CD4-positive, alpha-beta T cell treated with Interleukin-6 at 100 ng/mL for 8 hours (primary cell): ENCODE measurements around the gene PRTFDC1.
A peak's percentile ranks its signal among the peaks of the same experiment; 100 is the strongest.
"Not testable (repeated sequence)": the region's sequence is repeated elsewhere in the genome, so short reads cannot be mapped to it uniquely, and the experiment has no call there.

Experiments used
- DNase-seq: peaks from one replicate; pipeline ENCODE4 v3.0.0-alpha.2; 2020; ENCODE audit warnings: mixed read lengths, low spot score

Gene PRTFDC1

GRCh38 chr10:24965051-24965450 is 12.6 kb upstream of the PRTFDC1 start:
- DNase-seq, result no peak

GRCh38 chr10:24963521-24964041 is 11.2 kb upstream of the PRTFDC1 start:
- no peak for DNase-seq

GRCh38 chr10:24962995-24963394 is 10.6 kb upstream of the PRTFDC1 start:
- no peak for DNase-seq

GRCh38 chr10:24961582-24961981 is 9.2 kb upstream of the PRTFDC1 start:
- DNase-seq, result no peak

GRCh38 chr10:24959382-24959730 is 7.0 kb upstream of the PRTFDC1 start:
- DNase-seq, result no peak

GRCh38 chr10:24958721-24959381 is 6.4 kb upstream of the PRTFDC1 start:
- DNase-seq, result no peak

GRCh38 chr10:24958091-24958720 is 5.8 kb upstream of the PRTFDC1 start:
- no peak for DNase-seq

- DNase-seq, result not testable (repeated sequence)
Measured at GRCh38 chr10:24957624-24958051, 5.2 kb upstream of the PRTFDC1 start.

GRCh38 chr10:24953675-24954074 is 1.3 kb upstream of the PRTFDC1 start:
- no peak for DNase-seq

GRCh38 chr10:24952707-24953645 is 570 bp upstream of the PRTFDC1 start:
- DNase-seq, result peak; percentile 46

GRCh38 chr10:24951201-24952142 is 934 bp downstream of the PRTFDC1 start:
- peak; percentile 3 for DNase-seq

- no peak for DNase-seq
Measured at GRCh38 chr10:24950439-24950838, 2.0 kb downstream of the PRTFDC1 start.

- no peak for DNase-seq
Measured at GRCh38 chr10:24949616-24950015, 2.8 kb downstream of the PRTFDC1 start.

GRCh38 chr10:24947304-24948097 is 4.9 kb downstream of the PRTFDC1 start:
- no peak for DNase-seq

GRCh38 chr10:24944512-24945255 is 7.7 kb downstream of the PRTFDC1 start:
- DNase-seq, result no peak

GRCh38 chr10:24938525-24938924 is 13.9 kb downstream of the PRTFDC1 start:
- DNase-seq, result no peak

- no peak for DNase-seq
Measured at GRCh38 chr10:24938076-24938475, 14.3 kb downstream of the PRTFDC1 start.

GRCh38 chr10:24935504-24936292 is 16.7 kb downstream of the PRTFDC1 start:
- DNase-seq, result no peak

GRCh38 chr10:24931236-24931635 is 21.2 kb downstream of the PRTFDC1 start:
- no peak for DNase-seq
